GM13977 (cell line): ENCODE measurements around the gene GJA1.

ENCODE experiments used
- DNase-seq: peaks from one replicate; pipeline ENCODE4 v3.0.0; 2012; ENCODE audit warnings: low spot score
- in situ Hi-C: fragments of 300-500 bp; cut with MboI; formaldehyde crosslinking; loops from one replicate; pipeline ENCODE4 v1.12.0; 2022; ENCODE audit warnings: low sequenced_read_pairs, low pct_unique_long_range_greater_than_20kb, mixed read lengths, inconsistent platforms; ENCODE audit not compliant: unreplicated experiment
- TF ChIP-seq, protein P1 (sequence below): IDR thresholded peaks from 2 replicates; pipeline ENCODE4 v1.5.1; 2012; ENCODE audit warnings: mild to moderate bottlenecking, control low read depth; ENCODE audit not compliant: insufficient read depth; ENCODE audit errors: extremely low read depth, missing control alignments

Gene GJA1

DNA sequence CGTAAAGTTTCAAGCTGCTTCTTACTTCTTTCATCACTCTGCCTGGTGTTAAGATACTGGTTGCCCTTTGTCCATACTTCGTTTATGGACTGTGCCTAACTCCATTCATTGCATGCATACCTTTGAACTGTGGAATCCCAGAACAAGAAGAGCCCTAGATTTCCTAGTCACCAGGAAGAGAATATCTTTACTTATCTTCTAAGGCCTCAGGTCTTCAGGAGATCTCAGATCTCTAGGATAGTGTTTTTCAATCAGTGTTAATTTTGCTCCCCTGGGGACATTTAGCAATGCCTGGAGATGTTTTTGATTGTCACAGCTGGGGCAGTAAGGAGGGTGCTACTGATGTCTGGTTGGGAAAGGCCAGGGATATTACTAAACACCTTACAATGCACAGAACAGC, 35.5 kb upstream of the GJA1 start:
- TF ChIP-seq, protein P1, sequence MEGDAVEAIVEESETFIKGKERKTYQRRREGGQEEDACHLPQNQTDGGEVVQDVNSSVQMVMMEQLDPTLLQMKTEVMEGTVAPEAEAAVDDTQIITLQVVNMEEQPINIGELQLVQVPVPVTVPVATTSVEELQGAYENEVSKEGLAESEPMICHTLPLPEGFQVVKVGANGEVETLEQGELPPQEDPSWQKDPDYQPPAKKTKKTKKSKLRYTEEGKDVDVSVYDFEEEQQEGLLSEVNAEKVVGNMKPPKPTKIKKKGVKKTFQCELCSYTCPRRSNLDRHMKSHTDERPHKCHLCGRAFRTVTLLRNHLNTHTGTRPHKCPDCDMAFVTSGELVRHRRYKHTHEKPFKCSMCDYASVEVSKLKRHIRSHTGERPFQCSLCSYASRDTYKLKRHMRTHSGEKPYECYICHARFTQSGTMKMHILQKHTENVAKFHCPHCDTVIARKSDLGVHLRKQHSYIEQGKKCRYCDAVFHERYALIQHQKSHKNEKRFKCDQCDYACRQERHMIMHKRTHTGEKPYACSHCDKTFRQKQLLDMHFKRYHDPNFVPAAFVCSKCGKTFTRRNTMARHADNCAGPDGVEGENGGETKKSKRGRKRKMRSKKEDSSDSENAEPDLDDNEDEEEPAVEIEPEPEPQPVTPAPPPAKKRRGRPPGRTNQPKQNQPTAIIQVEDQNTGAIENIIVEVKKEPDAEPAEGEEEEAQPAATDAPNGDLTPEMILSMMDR: no peak
- in situ Hi-C loops: no loop called here
- no peak for DNase-seq

DNA sequence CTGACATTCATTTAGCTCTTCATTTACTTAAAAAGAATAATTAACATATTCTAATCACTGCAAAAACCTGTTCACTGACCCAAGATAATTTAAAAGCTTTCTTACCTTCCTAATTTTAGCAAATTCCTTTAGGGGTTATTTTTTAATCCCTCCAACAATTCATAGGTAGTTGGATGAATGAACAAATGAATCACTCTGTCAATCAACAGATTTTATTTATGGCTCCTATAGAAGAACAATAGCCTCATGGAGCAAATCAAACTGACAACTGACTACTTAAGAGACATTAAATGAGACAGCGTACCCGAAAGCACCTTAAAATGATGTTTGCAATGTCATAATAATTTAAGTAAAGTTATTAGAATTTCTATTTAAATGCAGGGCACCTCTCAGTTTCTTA, 31.5 kb upstream of the GJA1 start:
- no peak for DNase-seq
- TF ChIP-seq, protein P1: no peak
- in situ Hi-C loops: no loop called here

- in situ Hi-C loops: no loop called here
- no peak for DNase-seq
- TF ChIP-seq, protein P1: no peak
Measured at GRCh38 chr6:121405306-121405705, 30.1 kb upstream of the GJA1 start.

DNA sequence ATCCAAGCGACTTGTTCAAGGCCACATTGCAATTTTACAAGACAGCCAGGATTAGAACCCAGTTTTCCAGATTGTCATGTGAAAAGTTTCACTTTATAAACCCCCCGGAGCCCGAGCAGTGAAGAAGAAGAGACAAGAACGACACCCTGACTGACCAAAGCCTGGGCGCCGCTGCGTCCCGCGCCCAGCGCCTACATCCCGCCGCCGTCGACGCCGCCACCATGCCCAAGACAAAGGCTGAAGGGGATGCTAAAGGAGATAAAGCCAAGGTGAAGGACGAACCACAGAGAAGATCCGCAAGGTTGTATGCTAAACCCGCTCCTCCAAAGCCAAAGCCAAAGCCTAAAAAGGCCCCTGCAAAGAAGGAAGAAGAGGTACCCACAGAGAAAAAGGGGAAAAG, 27.1 kb upstream of the GJA1 start:
- TF ChIP-seq, protein P1: no peak
- DNase-seq: no peak
- in situ Hi-C loops: no loop called here

DNA sequence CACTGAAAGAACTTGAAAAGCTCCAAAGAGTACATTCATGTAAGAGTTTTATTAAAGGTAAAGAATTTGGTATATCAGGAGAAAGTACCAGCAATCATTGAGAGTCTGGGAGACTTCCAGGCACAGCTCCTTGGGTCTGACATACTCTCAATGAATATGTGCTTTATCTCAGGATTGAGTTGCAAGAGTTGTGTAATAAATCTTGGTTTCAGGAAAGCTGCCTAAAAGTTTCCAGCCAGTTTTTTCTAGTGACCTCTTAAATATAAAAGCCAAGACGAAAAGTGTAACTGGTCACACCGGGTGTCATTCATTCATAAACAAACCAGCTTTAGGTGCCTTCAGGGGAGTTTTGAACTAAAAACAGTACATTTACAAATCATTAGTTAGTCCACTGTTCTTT, 21.6 kb upstream of the GJA1 start:
- in situ Hi-C loops: no loop called here
- DNase-seq: no peak

GRCh38 chr6:121418346-121418745, 17.1 kb upstream of the GJA1 start:
- TF ChIP-seq, protein P1: no peak
- no peak for DNase-seq
- in situ Hi-C loops: no loop called here

More for the DNA sequence above, 21.6 kb upstream of the GJA1 start:
- TF ChIP-seq, protein P1: no peak

DNA sequence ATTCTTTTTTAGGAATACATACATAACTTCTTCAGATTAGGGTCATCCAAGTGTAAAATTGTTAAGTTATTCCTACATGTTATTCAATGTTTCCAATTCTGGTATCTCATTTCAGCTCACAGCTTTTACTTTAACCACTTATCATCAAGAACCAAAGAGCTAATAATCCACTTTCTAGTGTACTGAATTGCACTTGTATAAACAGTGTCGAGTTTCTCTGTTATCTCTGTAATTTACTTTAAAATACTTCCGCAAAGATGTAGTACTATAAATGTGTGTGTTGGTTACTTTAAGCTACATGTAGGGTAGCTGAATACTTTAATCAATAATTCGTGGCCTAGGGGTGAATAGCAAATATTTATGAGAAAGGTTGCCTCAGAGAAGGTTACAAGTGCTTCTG, 8.8 kb upstream of the GJA1 start:
- no peak for DNase-seq
- in situ Hi-C loops: no loop called here
- TF ChIP-seq, protein P1: no peak
